Measurements from ENCODE around the gene RAB4A.
"Not testable (repeated sequence)": the region's sequence is repeated elsewhere in the genome, so short reads cannot be mapped to it uniquely, and the experiment has no call there.

The RAB4A gene

GRCh38 chr1:229288516-229288915, 17.6 kb downstream of the RAB4A start:
- H3K79me2 ChIP-seq (ENCODE audit: low read length), result peaks cover 38% of the 10 kb centered on the region
- H2AFZ ChIP-seq (ENCODE audit: low read depth, low read length), result no peak overlapping the region
- no peaks in the 10 kb centered on the region for H3K9me3 ChIP-seq (ENCODE audit: insufficient read depth, low read length)
- no peak overlapping the region for H3K27ac ChIP-seq (ENCODE audit: low read length)
- peaks cover 27% of the 10 kb centered on the region for H3K4me1 ChIP-seq (ENCODE audit: low read length)
- H4K20me1 ChIP-seq (ENCODE audit: insufficient read depth, low read length), result peaks cover 63% of the 10 kb centered on the region
- TF ChIP-seq EZH2phosphoT487 (IDR thresholded peaks at IDR 0.05; ENCODE audit: low read depth) (no peak), CTCF (IDR thresholded peaks at IDR 0.05; ENCODE audit: low read depth, low read length) (no peak)
- H3K4me2 ChIP-seq (ENCODE audit: low read length), result peak overlapping the region; percentile 15; the same call in 1 of the 2 replicates
- H3K36me3 ChIP-seq (replicated peaks; ENCODE audit: low read depth, low read length), result peaks cover 28% of the 10 kb centered on the region
- H3K27me3 ChIP-seq (ENCODE audit: low read depth, low read length), result no peaks in the 10 kb centered on the region
- H3K9ac ChIP-seq (ENCODE audit: low read length), result no peak overlapping the region
- H3K4me3 ChIP-seq (ENCODE audit: low read length), result no peak overlapping the region

GRCh38 chr1:229291686-229292085, 20.8 kb downstream of the RAB4A start:
- H2AFZ ChIP-seq (ENCODE audit: low read depth, low read length); H3K9me3 ChIP-seq (ENCODE audit: insufficient read depth, low read length); H3K4me3 ChIP-seq (ENCODE audit: low read length); H3K27ac ChIP-seq (ENCODE audit: low read length); H3K4me2 ChIP-seq (ENCODE audit: low read length); H3K9ac ChIP-seq (ENCODE audit: low read length); H3K27me3 ChIP-seq (ENCODE audit: low read depth, low read length): not testable (repeated sequence)
- peaks cover 32% of the 10 kb centered on the region for H3K36me3 ChIP-seq (replicated peaks; ENCODE audit: low read depth, low read length)
- peaks cover 47% of the 10 kb centered on the region for H4K20me1 ChIP-seq (ENCODE audit: insufficient read depth, low read length)
- H3K79me2 ChIP-seq (ENCODE audit: low read length), result peaks cover 20% of the 10 kb centered on the region
- H3K4me1 ChIP-seq (ENCODE audit: low read length), result peaks cover 17% of the 10 kb centered on the region

DNA sequence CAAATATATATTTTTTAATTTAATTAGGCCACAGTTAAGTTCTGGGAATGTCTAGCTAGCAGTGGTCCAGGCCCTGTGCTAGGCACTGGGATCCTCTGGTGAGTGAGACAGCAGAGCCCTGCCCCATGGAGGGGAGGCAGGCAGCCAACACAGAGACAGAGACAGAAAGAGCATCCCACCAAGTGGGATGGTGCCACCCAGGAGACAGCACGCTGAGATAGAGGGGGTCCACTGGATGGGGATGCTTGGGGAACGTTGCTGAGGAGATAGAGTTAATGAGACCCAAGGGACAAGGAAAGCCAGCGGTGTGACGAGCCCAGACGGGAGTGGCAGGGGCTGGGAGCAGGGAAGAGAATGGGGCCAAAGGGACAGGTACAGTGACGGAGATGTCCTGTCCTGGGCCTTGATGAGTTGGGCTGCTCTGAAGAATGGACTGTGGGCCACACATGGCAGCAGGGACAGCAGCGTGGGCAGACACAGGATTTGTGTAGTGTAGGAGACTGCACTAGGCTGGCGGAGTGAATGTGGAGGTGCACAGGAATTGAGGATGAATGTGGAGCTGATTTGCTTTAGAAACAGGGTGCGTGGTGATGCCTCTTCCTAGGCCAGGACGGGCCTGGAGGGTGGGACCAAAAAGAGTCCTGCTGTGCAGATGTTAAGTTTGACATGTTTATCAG, 22.8 kb downstream of the RAB4A start:
- Histone ChIP-seq H3K9ac (ENCODE audit: low read length) (no peak overlapping the region), H3K79me2 (ENCODE audit: low read length) (peaks cover 4% of the 10 kb centered on the region; the same call in 1 of the 2 replicates), H4K20me1 (ENCODE audit: insufficient read depth, low read length) (peaks cover 28% of the 10 kb centered on the region), H3K4me3 (ENCODE audit: low read length) (no peak overlapping the region), H3K4me1 (ENCODE audit: low read length) (peaks cover 6% of the 10 kb centered on the region), H2AFZ (ENCODE audit: low read depth, low read length) (no peak overlapping the region), H3K27me3 (ENCODE audit: low read depth, low read length) (no peaks in the 10 kb centered on the region), H3K36me3 (replicated peaks; ENCODE audit: low read depth, low read length) (peaks cover 40% of the 10 kb centered on the region), H3K27ac (ENCODE audit: low read length) (no peak overlapping the region), H3K4me2 (ENCODE audit: low read length) (no peak overlapping the region), H3K9me3 (ENCODE audit: insufficient read depth, low read length) (no peaks in the 10 kb centered on the region)
- TF ChIP-seq EZH2phosphoT487 (IDR thresholded peaks at IDR 0.05; ENCODE audit: low read depth), result no peak
- no peak for TF ChIP-seq CTCF (IDR thresholded peaks at IDR 0.05; ENCODE audit: low read depth, low read length)

DNA sequence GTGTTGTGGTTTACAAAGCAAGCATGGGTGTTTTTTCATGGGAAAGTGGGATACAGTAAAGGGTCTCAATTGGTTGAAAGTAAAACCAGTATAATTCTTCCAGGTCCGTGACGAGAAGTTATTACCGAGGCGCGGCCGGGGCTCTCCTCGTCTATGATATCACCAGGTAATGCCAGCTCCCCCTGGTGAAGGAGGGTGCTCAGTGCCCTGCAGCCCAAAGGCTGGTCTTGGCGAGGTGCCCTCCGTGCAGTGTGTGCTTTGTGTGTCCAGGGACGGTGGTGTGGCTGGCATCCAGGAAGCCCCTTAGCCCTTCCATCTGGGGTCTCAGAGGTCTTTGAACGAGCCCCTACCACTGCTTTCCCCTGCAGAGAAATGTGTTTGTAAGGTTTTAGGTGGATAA, 24.8 kb downstream of the RAB4A start:
- Histone ChIP-seq H3K4me2 (ENCODE audit: low read length) (no peak overlapping the region), H4K20me1 (ENCODE audit: insufficient read depth, low read length) (peaks cover 19% of the 10 kb centered on the region), H3K79me2 (ENCODE audit: low read length) (0 out of 2 replicates have a peak, but pooled peaks cover 4% of the 10 kb centered on the region), H3K9me3 (ENCODE audit: insufficient read depth, low read length) (no peaks in the 10 kb centered on the region), H3K4me3 (ENCODE audit: low read length) (no peak overlapping the region), H3K27me3 (ENCODE audit: low read depth, low read length) (no peaks in the 10 kb centered on the region), H2AFZ (ENCODE audit: low read depth, low read length) (no peak overlapping the region), H3K36me3 (replicated peaks; ENCODE audit: low read depth, low read length) (peaks cover 38% of the 10 kb centered on the region), H3K27ac (ENCODE audit: low read length) (no peak overlapping the region), H3K4me1 (ENCODE audit: low read length) (peaks cover 6% of the 10 kb centered on the region; the same call in 1 of the 2 replicates), H3K9ac (ENCODE audit: low read length) (no peak overlapping the region)
- TF ChIP-seq EZH2phosphoT487 (IDR thresholded peaks at IDR 0.05; ENCODE audit: low read depth) (no peak), CTCF (IDR thresholded peaks at IDR 0.05; ENCODE audit: low read depth, low read length) (no peak)
